ENCODE measurements around the gene NCAM2.
A peak's percentile ranks its signal among the peaks of the same experiment; 100 is the strongest.

NCAM2 gene

GRCh38 chr21:21200939-21201615 lies 202.9 kb downstream of the NCAM2 start:
- peak overlapping the region in 1 of 2 donors; percentile 13 for H3K27ac ChIP-seq
- no peak for DNase-seq (ENCODE audit: low spot score)
- H3K4me3 ChIP-seq = peak overlapping the region; percentile 0
- no peak for TF ChIP-seq CTCF (IDR thresholded peaks at IDR 0.05)

GRCh38 chr21:21203822-21204339 lies 205.7 kb downstream of the NCAM2 start:
- TF ChIP-seq CTCF (IDR thresholded peaks at IDR 0.05) = no peak
- DNase-seq (ENCODE audit: low spot score) = no peak
- no peak overlapping the region for H3K27ac ChIP-seq
- H3K4me3 ChIP-seq = no peak overlapping the region

GRCh38 chr21:21204366-21204996 lies 206.3 kb downstream of the NCAM2 start:
- no peak overlapping the region for H3K4me3 ChIP-seq
- no peak for TF ChIP-seq CTCF (IDR thresholded peaks at IDR 0.05)
- DNase-seq (ENCODE audit: low spot score) = no peak
- H3K27ac ChIP-seq = no peak overlapping the region

- Histone ChIP-seq H3K27ac (no peak overlapping the region), H3K4me3 (no peak overlapping the region)
- DNase-seq (ENCODE audit: low spot score) = no peak
- no peak for TF ChIP-seq CTCF (IDR thresholded peaks at IDR 0.05)
Observed at GRCh38 chr21:21205604-21206003, 207.4 kb downstream of the NCAM2 start.

GRCh38 chr21:21210552-21210951 lies 212.3 kb downstream of the NCAM2 start:
- Histone ChIP-seq H3K27ac (no peak overlapping the region), H3K4me3 (no peak overlapping the region)
- DNase-seq (ENCODE audit: low spot score) = no peak
- no peak for TF ChIP-seq CTCF (IDR thresholded peaks at IDR 0.05)

DNA sequence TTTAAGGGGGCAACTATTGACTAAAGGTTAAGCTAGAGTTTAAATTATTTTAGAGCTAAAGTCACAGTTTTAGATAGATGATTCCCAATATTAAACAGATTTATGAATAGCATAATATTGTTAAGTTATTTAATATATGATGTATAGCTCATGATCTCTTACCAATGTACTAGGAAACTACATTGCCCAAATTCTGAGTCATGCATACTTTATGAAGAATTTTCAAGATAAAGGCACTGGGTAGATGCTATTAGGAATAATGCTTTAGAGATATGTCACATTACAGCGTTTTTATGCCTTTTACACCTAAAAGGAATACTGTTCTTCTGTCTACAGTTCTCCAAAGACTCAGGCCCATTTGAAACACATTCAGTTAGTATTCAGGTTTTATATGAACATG lies 215.1 kb downstream of the NCAM2 start:
- DNase-seq (ENCODE audit: low spot score) = no peak
- Histone ChIP-seq H3K4me3 (no peak overlapping the region), H3K27ac (no peak overlapping the region)
- no peak for TF ChIP-seq CTCF (IDR thresholded peaks at IDR 0.05)

DNA sequence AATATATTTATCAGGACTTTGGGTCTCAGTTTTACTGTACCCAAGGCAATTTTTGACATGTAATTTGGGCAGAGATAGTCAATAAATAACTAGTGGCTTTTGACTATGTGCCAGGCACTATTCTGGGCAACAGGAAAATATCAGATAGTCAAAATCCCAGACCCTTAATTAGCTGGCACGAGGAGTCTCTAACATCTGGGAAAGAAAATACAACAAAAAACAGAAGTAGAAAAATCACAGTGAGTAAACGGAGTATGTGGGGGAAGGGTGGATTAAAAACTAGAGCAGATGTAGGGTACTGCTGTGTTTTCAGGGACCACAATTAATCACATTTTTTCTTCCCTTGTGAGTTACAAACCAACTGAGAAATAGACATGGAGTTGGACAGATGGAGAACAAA lies 217.8 kb downstream of the NCAM2 start:
- DNase-seq (ENCODE audit: low spot score) = no peak
- Histone ChIP-seq H3K4me3 (no peak overlapping the region), H3K27ac (no peak overlapping the region)
- TF ChIP-seq CTCF (IDR thresholded peaks at IDR 0.05) = no peak

Measured in coronary artery (tissue), 2 donors.